Activated CD4-positive, CD25-positive, alpha-beta regulatory T cell (primary cell): ENCODE data around the gene FAM227B.

Source experiments
- DNase-seq, 4 experiments: peaks; one replicate each; lab custom pipeline; 2025; lab: John Stamatoyannopoulos, UW

FAM227B gene

DNA sequence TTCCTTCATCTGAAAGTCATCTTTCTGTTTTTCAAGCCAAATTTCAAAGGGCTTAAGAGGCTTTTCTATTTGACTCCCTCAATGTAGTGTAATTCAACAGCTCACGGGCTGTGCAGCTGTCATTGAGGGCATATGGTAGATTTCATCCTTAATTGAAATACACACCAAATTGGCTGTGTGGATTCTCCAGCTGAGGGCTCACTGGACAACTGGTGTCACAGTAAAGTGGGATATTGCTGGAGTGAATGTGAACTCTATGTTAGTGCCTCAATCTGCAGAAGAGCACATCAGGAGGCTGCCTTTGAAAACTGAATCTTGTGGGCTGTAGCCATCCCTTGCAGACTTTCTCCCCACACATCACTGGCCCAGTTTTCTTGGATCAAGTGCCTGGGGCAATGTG is 330.4 kb downstream of the FAM227B start:
- no peak for DNase-seq

DNA sequence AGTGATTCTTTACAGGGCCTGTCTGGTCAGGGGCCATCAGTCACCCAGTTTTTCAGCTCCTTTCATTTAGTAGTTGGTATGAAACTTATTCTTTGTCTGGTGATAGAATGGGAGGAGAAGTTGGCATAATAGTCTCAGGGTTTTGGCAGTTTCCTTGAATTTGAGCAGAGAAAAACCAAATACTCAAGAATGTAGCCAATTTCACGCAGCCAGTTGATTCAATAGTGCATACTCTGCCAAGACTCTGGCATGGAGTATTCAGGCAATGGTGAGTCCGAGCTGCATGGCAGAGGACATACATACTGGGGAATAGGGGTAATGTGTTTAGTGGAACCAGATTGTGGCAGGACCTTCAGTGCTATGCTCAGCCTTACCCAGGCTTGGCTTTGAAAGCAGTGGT is 332.2 kb downstream of the FAM227B start:
- no peak for DNase-seq

DNA sequence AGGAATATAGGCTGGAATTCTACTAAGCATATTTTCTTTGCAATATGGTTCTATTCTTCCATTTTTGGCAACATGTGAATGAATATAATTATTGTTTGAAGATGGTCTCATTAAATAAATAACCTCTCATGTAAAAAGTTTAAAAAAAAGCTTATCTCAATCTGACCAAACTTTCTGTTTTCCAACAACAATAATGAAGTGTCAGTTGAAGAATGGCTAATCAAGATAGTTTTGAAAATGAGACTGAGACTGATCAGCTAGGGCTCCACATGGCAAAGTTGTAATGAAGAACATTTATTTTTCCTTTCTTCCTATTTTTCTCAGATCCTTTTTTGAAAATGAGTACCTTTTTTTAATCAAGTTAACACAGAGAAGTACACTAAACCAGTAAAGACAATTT is 333.1 kb downstream of the FAM227B start:
- DNase-seq: no peak

DNA sequence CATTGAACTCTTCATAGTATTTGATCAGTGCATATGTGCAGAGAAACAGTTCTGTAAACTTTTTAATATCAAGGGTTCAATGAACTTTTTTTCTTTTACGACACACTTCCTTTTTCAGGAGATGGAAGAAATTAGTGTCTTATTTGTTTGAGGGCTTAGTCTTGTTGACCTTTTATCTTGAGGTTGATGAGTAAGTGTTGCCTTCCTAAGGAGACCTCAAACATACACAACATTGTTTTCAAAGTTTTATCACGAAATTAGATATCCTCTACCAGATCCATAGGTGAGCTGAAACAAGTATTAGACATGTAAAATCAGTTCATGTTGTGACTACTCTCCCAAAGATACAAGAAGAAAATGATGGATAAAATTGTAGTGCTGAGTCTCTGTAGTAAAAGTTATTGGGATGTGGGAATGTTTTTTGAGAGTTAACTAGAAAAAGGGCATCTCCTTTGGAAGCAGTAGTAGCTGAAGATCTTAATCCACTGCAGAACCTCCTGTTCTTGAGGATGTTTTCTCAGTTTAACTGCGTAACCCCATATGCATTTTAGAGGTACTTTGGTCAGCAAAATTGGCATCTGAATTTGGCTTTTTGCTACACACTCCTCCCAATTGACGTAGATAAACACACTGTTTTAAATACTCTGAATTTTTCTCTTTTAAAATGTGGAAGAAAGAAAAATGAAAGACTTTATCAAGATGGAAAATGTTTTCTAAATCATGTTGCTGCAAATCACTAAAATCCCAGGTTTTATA is 333.8 kb downstream of the FAM227B start:
- no peak for DNase-seq

DNA sequence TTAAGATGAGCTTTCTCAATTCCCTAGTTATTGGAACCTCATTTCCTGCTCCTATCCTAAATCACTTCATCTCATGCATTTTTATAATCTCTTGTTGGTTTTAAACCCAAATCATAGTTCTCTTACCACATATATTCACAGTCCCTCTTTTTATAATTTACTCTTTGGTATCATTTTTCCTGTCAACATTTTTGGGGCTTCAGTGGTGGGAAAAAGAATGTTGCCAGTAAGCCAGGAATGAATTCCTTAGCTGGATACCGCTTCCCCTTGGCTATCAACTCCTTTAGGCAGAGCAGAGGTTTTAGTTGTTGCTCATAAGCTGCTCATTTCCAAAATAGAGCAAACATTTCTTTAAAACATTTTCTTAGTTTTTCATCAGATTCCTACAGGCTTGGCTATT is 338.3 kb downstream of the FAM227B start:
- DNase-seq: no peak

DNA sequence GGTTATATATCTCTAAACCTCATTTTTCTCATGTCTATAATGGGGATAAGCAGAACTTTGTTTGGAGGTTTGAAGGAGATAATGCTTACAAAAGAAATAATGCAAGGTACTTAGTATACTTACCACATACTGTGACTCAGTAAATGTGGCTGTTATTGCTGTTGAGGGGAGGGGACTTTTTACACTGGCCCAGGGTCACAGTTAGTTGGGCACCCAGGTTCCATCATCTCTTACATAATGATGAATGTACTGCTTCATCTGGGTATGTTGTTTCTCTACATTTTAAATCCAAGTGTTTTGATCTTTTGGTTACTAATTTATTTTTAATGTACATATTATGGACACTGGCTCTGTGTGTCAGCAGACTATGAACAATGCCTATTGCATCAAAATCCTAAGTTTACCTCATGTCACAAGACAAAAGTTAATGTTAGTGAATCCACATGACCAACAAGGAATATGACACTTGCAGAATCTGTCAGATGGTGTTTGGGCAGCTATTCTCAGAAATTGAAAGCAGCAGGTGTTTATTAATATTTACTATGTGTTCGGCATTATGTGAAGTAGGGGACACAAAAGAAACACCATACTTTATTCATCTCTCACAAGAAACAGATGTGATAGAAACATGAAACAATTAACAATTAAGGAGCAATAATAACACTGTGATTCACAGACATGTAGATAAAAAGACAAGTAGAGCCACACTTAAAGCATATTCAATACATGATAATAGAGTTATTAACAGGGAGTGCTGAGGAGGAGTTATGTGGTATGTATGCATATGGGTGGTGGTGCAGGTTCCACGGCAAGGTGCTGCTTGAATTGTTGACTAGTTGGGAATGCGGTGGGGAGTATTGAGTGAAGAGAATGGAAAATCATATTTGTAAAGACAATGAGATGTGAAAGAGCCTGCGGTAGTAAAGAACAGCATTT is 340.8 kb downstream of the FAM227B start:
- DNase-seq: no peak

DNA sequence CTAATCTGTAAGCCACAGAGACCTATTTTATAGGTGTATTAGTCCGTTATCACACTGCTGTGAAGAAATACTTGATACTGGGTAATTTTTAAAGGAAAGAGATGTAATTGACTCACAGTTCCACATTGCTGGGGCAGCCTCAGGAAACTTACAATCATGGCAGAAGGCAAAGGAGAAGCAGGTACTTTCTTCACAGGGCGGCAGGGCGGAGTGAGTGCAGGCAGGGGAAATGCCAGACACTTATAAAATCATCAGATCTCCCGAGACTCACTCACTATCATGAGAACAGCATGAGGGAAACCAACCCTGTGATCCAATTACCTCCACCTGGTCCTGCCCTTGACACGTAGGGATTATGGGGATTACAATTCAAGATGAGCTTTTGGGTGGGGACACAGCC is 341.9 kb downstream of the FAM227B start:
- no peak for DNase-seq
